C4-2B (cell line): ENCODE results near the gene NR1D2.

Experiments used
- ZFX ChIP-seq: fragments of 450-650 bp; IDR thresholded peaks from 2 replicates; pipeline ENCODE4 v1.6.1; 2017
- TF ChIP-seq, protein P1 (sequence below): fragments of 450-650 bp; conservative IDR thresholded peaks from 2 replicates; pipeline ENCODE4 v1.5.1; 2017; ENCODE audit warnings: mild to moderate bottlenecking

DNA sequence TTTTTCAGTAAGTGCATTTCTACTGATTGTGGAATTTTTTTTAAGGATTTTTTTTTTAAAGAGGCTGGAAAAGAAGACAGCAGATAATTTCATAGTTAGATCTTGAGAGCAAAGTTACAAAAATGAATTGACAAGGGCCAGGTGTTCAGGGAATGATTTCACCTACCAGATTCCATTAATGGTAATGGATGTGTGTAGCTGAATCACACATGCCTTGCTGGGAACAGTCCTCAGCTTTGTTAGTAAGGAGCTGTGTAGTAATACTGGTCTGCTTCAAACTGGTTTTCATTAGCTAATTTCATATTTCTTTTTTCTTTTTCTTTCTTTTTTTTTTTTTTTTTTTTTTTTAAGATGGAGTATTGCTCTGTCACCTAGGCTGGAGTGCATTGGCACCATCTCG is 16.0 kb downstream of the NR1D2 start:
- TF ChIP-seq, protein P1, sequence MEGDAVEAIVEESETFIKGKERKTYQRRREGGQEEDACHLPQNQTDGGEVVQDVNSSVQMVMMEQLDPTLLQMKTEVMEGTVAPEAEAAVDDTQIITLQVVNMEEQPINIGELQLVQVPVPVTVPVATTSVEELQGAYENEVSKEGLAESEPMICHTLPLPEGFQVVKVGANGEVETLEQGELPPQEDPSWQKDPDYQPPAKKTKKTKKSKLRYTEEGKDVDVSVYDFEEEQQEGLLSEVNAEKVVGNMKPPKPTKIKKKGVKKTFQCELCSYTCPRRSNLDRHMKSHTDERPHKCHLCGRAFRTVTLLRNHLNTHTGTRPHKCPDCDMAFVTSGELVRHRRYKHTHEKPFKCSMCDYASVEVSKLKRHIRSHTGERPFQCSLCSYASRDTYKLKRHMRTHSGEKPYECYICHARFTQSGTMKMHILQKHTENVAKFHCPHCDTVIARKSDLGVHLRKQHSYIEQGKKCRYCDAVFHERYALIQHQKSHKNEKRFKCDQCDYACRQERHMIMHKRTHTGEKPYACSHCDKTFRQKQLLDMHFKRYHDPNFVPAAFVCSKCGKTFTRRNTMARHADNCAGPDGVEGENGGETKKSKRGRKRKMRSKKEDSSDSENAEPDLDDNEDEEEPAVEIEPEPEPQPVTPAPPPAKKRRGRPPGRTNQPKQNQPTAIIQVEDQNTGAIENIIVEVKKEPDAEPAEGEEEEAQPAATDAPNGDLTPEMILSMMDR = no peak
- TF ChIP-seq ZFX = no peak
